K562 (cell line): Measurements from ENCODE around the gene KRT25. TPM values are rescaled to one million over a fixed set of nuclear protein-coding genes. Genes with fewer than 3 reads are reported as not detected.

Experiments used
- ATAC-seq: fragments of 200-7000 bp; cut with Tn5 transposase; 3 replicates; pipeline ENCODE4 v1.9.1; 2020; ENCODE audit warnings: moderate library complexity
- BruUV-seq: library from RNA; stranded (reverse); fragments of 400-500 nt; replicated peaks from 2 replicates; lab custom pipeline; 2021; lab: Mats Ljungman, UMichigan
- CTCF ChIA-PET: fragments of 300-600 bp; formaldehyde crosslinking; extraction: SDS; loops from one replicate; lab custom pipeline; 2021; ENCODE audit warnings: low intra/inter-chr PET ratio; lab: Yijun Ruan, JAX
- POLR2A ChIA-PET: fragments of 300-600, 350-650 bp; sonication (Branson Sonifier 250); formaldehyde crosslinking; extraction: SDS; loops from one replicate; lab custom pipeline; 2021; ENCODE audit warnings: antibody characterized with exemption, inconsistent platforms; lab: Yijun Ruan, JAX
- DNase-seq, 4 experiments: peaks; one replicate each; pipeline versions ENCODE4 v3.0.0 to v3.0.0-alpha.2; 2011 to 2018; ENCODE audit warnings: low spot score in 3 of 4, mixed read lengths in 3 of 4; ENCODE audit errors: extremely low read depth in 1 of 4
- FAIRE-seq: peaks from 2 replicates; lab custom pipeline; 2011; peaks lifted over from hg19 to GRCh38; lab: Jason Lieb, UNC
- H2AFZ ChIP-seq: 2 replicates; pipeline ENCODE4 v1.6.0; 2011; ENCODE audit warnings: low read depth, low read length, control low read depth, inconsistent platforms
- H3K27ac ChIP-seq: fragments of 200-600 bp; 3 replicates; pipeline ENCODE4 v1.8.0; 2011; ENCODE audit warnings: low read depth, mild to moderate bottlenecking, control low read depth, inconsistent platforms, low read length, moderate library complexity, mixed read lengths; ENCODE audit errors: extremely low read depth
- H3K27me3 ChIP-seq, 2 experiments: fragments of 300-600 bp in 1 of 2; 2 replicates in 1 of 2; 3 replicates in 1 of 2; pipeline versions ENCODE4 v1.6.0 to v1.8.0; 2011; ENCODE audit warnings: inconsistent platforms in 2 of 2, low read length in 2 of 2, mild to moderate bottlenecking in 1 of 2, mixed read lengths in 1 of 2, moderate library complexity in 1 of 2; ENCODE audit not compliant: control insufficient read depth in 2 of 2, insufficient read depth in 2 of 2
- H3K36me3 ChIP-seq: fragments of 300-600 bp; 3 replicates; pipeline ENCODE4 v1.8.0; 2011; ENCODE audit warnings: mild to moderate bottlenecking, low read length, inconsistent platforms; ENCODE audit not compliant: control insufficient read depth, insufficient read depth
- H3K4me1 ChIP-seq, 2 experiments: fragments of 200-600 bp in 1 of 2; replicated peaks in 1 of 2; 2 replicates in 1 of 2; 3 replicates in 1 of 2; pipeline versions ENCODE4 v1.5.1 to v1.8.0; 2011; ENCODE audit warnings: inconsistent platforms in 2 of 2, low read length in 2 of 2, mild to moderate bottlenecking in 1 of 2, mixed read lengths in 1 of 2, moderate library complexity in 1 of 2; ENCODE audit not compliant: control insufficient read depth in 2 of 2, insufficient read depth in 2 of 2
- H3K4me2 ChIP-seq: 2 replicates; pipeline ENCODE4 v1.6.1; 2011; ENCODE audit warnings: low read length, control low read depth, inconsistent platforms, mixed read lengths; ENCODE audit not compliant: insufficient read depth
- H3K4me3 ChIP-seq: fragments of 200-600 bp; sonication (generic), shearing (Covaris generic); 2 replicates; pipeline ENCODE4 v1.5.1; 2016; ENCODE audit warnings: control low read depth, inconsistent platforms
- H3K79me2 ChIP-seq: fragments of 200-600 bp; 3 replicates; pipeline ENCODE4 v1.8.0; 2011; ENCODE audit warnings: low read length, inconsistent platforms; ENCODE audit not compliant: control insufficient read depth, insufficient read depth
- H3K9ac ChIP-seq, 2 experiments: 2 replicates each; pipeline versions ENCODE4 v1.6.0 to v1.6.1; 2011; ENCODE audit warnings: low read depth in 2 of 2, low read length in 2 of 2, control low read depth in 1 of 2, inconsistent platforms in 1 of 2, mild to moderate bottlenecking in 1 of 2, mixed read lengths in 1 of 2; ENCODE audit not compliant: insufficient read depth in 1 of 2
- H3K9me1 ChIP-seq: one replicate; pipeline ENCODE4 v1.6.0; 2011; ENCODE audit warnings: inconsistent platforms, mild to moderate bottlenecking, low read length, moderate library complexity; ENCODE audit not compliant: control insufficient read depth, insufficient read depth
- H3K9me3 ChIP-seq: replicated peaks from 2 replicates; pipeline ENCODE4 v1.5.1; 2011; ENCODE audit warnings: low read depth, low read length, inconsistent platforms; ENCODE audit not compliant: control insufficient read depth, insufficient read depth
- H4K20me1 ChIP-seq: replicated peaks from 2 replicates; pipeline ENCODE4 v1.6.1; 2011; ENCODE audit warnings: low read length, inconsistent platforms, mixed read lengths; ENCODE audit not compliant: control insufficient read depth, insufficient read depth
- CEBPZ ChIP-seq: fragments of 150-350 bp; IDR thresholded peaks from 2 replicates; pipeline ENCODE4 v1.6.1; 2014; ENCODE audit warnings: low read depth, mild to moderate bottlenecking, low read length, borderline replicate concordance
- MCM3 ChIP-seq: fragments of 450-650 bp; IDR thresholded peaks from 2 replicates; pipeline ENCODE4 v1.6.1; 2016
- TBP ChIP-seq: optimal IDR thresholded peaks from 2 replicates; pipeline ENCODE3; 2011; ENCODE audit warnings: low read depth, low read length, improper control_type of control experiment
- ZFP91 ChIP-seq: sonication (generic); formaldehyde crosslinking; IDR thresholded peaks from 2 replicates; pipeline ENCODE4 v1.8.0; 2022; ENCODE audit warnings: mild to moderate bottlenecking, missing genetic modification reagents
- ZNF354B ChIP-seq: fragments of 250-450 bp; sonication (Bioruptor Pico); IDR thresholded peaks from 2 replicates; pipeline ENCODE4 v1.4.0; 2020
- WGBS: fragments of 100-300 bp; shearing (Covaris generic); methylation state at CpG from one replicate; pipeline ENCODE4 v1.1.6; 2016; ENCODE audit warnings: low coverage, mixed read lengths; ENCODE audit not compliant: insufficient coverage; ENCODE audit errors: missing lambda C conversion rate; 5-methylcytosine and 5-hydroxymethylcytosine counted together
- in situ Hi-C: fragments of 300-500 bp; cut with MboI; formaldehyde crosslinking; loops from 4 replicates; pipeline ENCODE4 v1.15.0; 2018; ENCODE audit warnings: inconsistent platforms, mixed read lengths
- intact Hi-C: fragments of 100-400 bp; cut with micrococcal nuclease; formaldehyde crosslinking; loops from 2 replicates; pipeline ENCODE4 v1.14.2; 2022
- polyA plus RNA-seq, 8 experiments: library from polyadenylated mRNA; depleted of rRNA in 4 of 8; stranded (reverse) in 5 of 8; unstranded in 3 of 8; fragments of >200 nt; fragmentation: Nextera tagmentation in 2 of 8; fragmentation: Illumina TruSeq in 1 of 8; extraction: Ambion mirVana in 2 of 8; extraction: Trizol in 1 of 8; gene quantifications; 2 replicates each; pipeline versions ENCODE4 v1.2.1 to v1.2.3, GENCODE V29; 2011 to 2014; ENCODE audit warnings: inconsistent platforms in 1 of 8, missing spikeins in 1 of 8
- total RNA-seq, 7 experiments: library from RNA; depleted of rRNA in 6 of 7; stranded (reverse); fragments of >200 nt in 6 of 7; fragmentation: Illumina TruSeq in 2 of 7; extraction: Trizol in 2 of 7; gene quantifications; 2 replicates each; pipeline versions ENCODE4 v1.2.1 to v1.2.3, GENCODE V29; 2011 to 2021; ENCODE audit warnings: low replicate concordance in 1 of 7
- TF ChIP-seq, protein P1 (sequence below): fragments of 450-650 bp; conservative IDR thresholded peaks from 2 replicates; pipeline ENCODE4 v1.6.1; 2016; ENCODE audit warnings: missing genetic modification characterization, low read depth, mild to moderate bottlenecking, control low read depth, missing compliant biosample characterization
- TF ChIP-seq, protein P2 (sequence below): fragments of 450-650 bp; IDR thresholded peaks from 2 replicates; pipeline ENCODE4 v1.6.1; 2018; ENCODE audit not compliant: partially characterized antibody
- TF ChIP-seq, protein P3 (sequence below): fragments of 450-650 bp; formaldehyde crosslinking; IDR thresholded peaks from 2 replicates; pipeline ENCODE4 v1.4.0; 2020; ENCODE audit warnings: mild to moderate bottlenecking, moderate library complexity

The KRT25 gene
- total and polyA plus RNA-seq, 9 of the 15 experiments (the other 6 are each of a cell fraction or from before 2014, with no cell fraction given): not detected

- 3% methylated on average over 10 of the region's 10 CpGs for WGBS
- BruUV-seq: no TSS peak
- Histone ChIP-seq H3K4me1 (peaks cover 0 to 5% of the 10 kb centered on the region in 2 experiments; a peak in 1 of 5 replicates), H4K20me1 (no peaks in the 10 kb centered on the region), H3K4me3 (no peak overlapping the region), H3K27ac (no peak overlapping the region), H3K9ac (no peak overlapping the region), H3K27me3 (peaks cover 25 to 41% of the 10 kb centered on the region in 2 experiments), H2AFZ (no peak overlapping the region), H3K36me3 (no peaks in the 10 kb centered on the region), H3K9me1 (no peaks in the 10 kb centered on the region), H3K4me2 (no peak overlapping the region), H3K79me2 (no peaks in the 10 kb centered on the region), H3K9me3 (no peaks in the 10 kb centered on the region)
- CTCF ChIA-PET: no interaction called here
- ATAC-seq (no peak), DNase-seq (no peak), FAIRE-seq (no peak)
- in situ Hi-C loops (no loop called here), intact Hi-C loops (no loop called here)
- POLR2A ChIA-PET: interaction anchor here (0.6 kb wide), 1 partner anchor 390 kb away, joined by 3 read pairs; no protein-coding TSS in a partner anchor
- TF ChIP-seq MCM3 (no peak), ZFP91 (no peak), TBP (no peak), CEBPZ (no peak), ZNF354B (CRISPR knock-in tag) (no peak)
- TF ChIP-seq, protein P1, sequence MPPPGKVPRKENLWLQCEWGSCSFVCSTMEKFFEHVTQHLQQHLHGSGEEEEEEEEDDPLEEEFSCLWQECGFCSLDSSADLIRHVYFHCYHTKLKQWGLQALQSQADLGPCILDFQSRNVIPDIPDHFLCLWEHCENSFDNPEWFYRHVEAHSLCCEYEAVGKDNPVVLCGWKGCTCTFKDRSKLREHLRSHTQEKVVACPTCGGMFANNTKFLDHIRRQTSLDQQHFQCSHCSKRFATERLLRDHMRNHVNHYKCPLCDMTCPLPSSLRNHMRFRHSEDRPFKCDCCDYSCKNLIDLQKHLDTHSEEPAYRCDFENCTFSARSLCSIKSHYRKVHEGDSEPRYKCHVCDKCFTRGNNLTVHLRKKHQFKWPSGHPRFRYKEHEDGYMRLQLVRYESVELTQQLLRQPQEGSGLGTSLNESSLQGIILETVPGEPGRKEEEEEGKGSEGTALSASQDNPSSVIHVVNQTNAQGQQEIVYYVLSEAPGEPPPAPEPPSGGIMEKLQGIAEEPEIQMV (tag): no peak
- TF ChIP-seq, protein P2, sequence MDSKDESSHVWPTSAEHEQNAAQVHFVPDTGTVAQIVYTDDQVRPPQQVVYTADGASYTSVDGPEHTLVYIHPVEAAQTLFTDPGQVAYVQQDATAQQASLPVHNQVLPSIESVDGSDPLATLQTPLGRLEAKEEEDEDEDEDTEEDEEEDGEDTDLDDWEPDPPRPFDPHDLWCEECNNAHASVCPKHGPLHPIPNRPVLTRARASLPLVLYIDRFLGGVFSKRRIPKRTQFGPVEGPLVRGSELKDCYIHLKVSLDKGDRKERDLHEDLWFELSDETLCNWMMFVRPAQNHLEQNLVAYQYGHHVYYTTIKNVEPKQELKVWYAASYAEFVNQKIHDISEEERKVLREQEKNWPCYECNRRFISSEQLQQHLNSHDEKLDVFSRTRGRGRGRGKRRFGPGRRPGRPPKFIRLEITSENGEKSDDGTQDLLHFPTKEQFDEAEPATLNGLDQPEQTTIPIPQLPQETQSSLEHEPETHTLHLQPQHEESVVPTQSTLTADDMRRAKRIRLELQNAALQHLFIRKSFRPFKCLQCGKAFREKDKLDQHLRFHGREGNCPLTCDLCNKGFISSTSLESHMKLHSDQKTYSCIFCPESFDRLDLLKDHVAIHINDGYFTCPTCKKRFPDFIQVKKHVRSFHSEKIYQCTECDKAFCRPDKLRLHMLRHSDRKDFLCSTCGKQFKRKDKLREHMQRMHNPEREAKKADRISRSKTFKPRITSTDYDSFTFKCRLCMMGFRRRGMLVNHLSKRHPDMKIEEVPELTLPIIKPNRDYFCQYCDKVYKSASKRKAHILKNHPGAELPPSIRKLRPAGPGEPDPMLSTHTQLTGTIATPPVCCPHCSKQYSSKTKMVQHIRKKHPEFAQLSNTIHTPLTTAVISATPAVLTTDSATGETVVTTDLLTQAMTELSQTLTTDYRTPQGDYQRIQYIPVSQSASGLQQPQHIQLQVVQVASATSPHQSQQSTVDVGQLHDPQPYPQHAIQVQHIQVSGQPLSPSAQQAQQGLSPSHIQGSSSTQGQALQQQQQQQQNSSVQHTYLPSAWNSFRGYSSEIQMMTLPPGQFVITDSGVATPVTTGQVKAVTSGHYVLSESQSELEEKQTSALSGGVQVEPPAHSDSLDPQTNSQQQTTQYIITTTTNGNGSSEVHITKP: no peak
- TF ChIP-seq, protein P3, sequence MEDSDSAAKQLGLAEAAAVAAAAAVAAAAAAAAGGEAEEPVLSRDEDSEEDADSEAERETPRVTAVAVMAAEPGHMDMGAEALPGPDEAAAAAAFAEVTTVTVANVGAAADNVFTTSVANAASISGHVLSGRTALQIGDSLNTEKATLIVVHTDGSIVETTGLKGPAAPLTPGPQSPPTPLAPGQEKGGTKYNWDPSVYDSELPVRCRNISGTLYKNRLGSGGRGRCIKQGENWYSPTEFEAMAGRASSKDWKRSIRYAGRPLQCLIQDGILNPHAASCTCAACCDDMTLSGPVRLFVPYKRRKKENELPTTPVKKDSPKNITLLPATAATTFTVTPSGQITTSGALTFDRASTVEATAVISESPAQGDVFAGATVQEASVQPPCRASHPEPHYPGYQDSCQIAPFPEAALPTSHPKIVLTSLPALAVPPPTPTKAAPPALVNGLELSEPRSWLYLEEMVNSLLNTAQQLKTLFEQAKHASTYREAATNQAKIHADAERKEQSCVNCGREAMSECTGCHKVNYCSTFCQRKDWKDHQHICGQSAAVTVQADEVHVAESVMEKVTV (CRISPR knock-in tag): no peak
These were observed 40.0 kb upstream of the KRT25 start for GRCh38 chr17:40795019-40795667.
